NCI-H1092 treated with DMSO at 0.1 percent for 48 hours (cell line): ENCODE measurements around the gene YIPF2.
"Not testable (repeated sequence)": the region's sequence is repeated elsewhere in the genome, so short reads cannot be mapped to it uniquely, and the experiment has no call there.

Experiments used
- DNase-seq: peaks from one replicate; lab custom pipeline; 2025; lab: John Stamatoyannopoulos, UW

The YIPF2 gene

GRCh38 chr19:10928563-10929401 is at the start of gene YIPF2, which contains the start of gene TIMM29:
Gene YIPF2, minus strand, starts transcription at chr19:10928639. Its CDS starts 229 bp downstream, at chr19:10928410.
Gene TIMM29, plus strand, starts transcription at chr19:10928811. Its CDS starts 12 bp downstream, at chr19:10928823.
- DNase-seq = peak; percentile 98

GRCh38 chr19:10977742-10978092 is 49.3 kb upstream of the YIPF2 start:
- no peak for DNase-seq

- DNase-seq = no peak
These were observed 47.9 kb upstream of the YIPF2 start for GRCh38 chr19:10976131-10976892.

GRCh38 chr19:10975374-10976130 is 47.1 kb upstream of the YIPF2 start:
- no peak for DNase-seq

- no peak for DNase-seq
These were observed 42.8 kb upstream of the YIPF2 start for GRCh38 chr19:10971107-10971726.

- no peak for DNase-seq
These were observed 40.2 kb upstream of the YIPF2 start for GRCh38 chr19:10968527-10969135.

- DNase-seq = no peak
These were observed 38.4 kb upstream of the YIPF2 start for GRCh38 chr19:10966809-10967208.

- no peak for DNase-seq
These were observed 37.0 kb upstream of the YIPF2 start for GRCh38 chr19:10965398-10965797.

- DNase-seq = no peak
These were observed 36.5 kb upstream of the YIPF2 start for GRCh38 chr19:10964903-10965302.

- DNase-seq = no peak
These were observed 35.4 kb upstream of the YIPF2 start for GRCh38 chr19:10963865-10964264.

GRCh38 chr19:10962863-10963262 is 34.4 kb upstream of the YIPF2 start:
- no peak for DNase-seq

GRCh38 chr19:10961073-10961860 is 32.8 kb upstream of the YIPF2 start:
- no peak for DNase-seq

- DNase-seq = peak; percentile 94
These were observed 32.1 kb upstream of the YIPF2 start, which contains the start of gene SMARCA4 for GRCh38 chr19:10960314-10961072. Gene SMARCA4, plus strand, starts transcription at chr19:10961030. Its CDS starts 23,122 bp downstream, at chr19:10984152.

GRCh38 chr19:10959277-10959968 is 31.0 kb upstream of the YIPF2 start:
- DNase-seq = not testable (repeated sequence)

GRCh38 chr19:10952809-10953208 is 24.4 kb upstream of the YIPF2 start:
- no peak for DNase-seq

- no peak for DNase-seq
These were observed 18.7 kb upstream of the YIPF2 start for GRCh38 chr19:10946958-10947657.

GRCh38 chr19:10945264-10945663 is 16.8 kb upstream of the YIPF2 start:
- no peak for DNase-seq

GRCh38 chr19:10943412-10943811 is 15.0 kb upstream of the YIPF2 start:
- DNase-seq = not testable (repeated sequence)
